ENCODE measurements around the gene CASP7. TPM values are rescaled to one million over a fixed set of nuclear protein-coding genes. Genes with fewer than 3 reads are reported as not detected.

CASP7 gene
- total and polyA plus RNA-seq, 12 donors = 7.1 to 25.1 (median 17.2) TPM

DNA sequence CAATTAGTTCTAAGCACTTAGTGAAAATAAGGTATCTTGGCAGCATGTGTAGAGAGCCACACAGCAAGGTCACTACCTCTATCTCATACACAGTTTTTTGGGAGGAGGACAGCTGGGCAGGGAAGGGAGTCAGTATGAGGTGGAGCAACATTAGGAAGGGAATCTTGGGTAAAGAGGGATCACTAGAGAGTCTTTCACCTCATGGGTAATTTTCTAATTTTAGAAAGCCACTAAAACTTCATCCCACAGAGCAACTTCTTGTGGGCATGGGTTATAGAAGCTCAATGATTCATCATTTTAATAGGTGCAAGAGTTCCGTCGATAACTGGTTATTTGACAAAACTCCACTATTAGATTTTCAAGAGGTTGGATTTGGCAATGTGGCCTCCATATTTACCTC lies 18.4 kb upstream of the CASP7 start:
- intact Hi-C loops (cut with DNase I) = no loop called here
- Histone ChIP-seq H3K36me3 (replicated peaks in 1 of 2) (no peaks in the 10 kb centered on the region), H3K27me3 (peaks cover 5% of the 10 kb centered on the region), H3K9me3 (replicated peaks in 1 of 3) (no peaks in the 10 kb centered on the region), H3K4me3 (no peak overlapping the region), H3K27ac (no peak overlapping the region), H3K4me1 (replicated peaks in 1 of 2) (no peaks in the 10 kb centered on the region)
- TF ChIP-seq POLR2A (IDR thresholded peaks at IDR 0.05) (no peak), CTCF (IDR thresholded peaks at IDR 0.05) (no peak)
- WGBS, 4 donors = 75 to 89% (median 86%) methylated on average over 2 of the region's 2 CpGs
- no peak for DNase-seq

GRCh38 chr10:113663142-113663541 lies 16.6 kb upstream of the CASP7 start:
- H3K4me3 ChIP-seq = no peak overlapping the region
- intact Hi-C loops (cut with DNase I) = no loop called here

DNA sequence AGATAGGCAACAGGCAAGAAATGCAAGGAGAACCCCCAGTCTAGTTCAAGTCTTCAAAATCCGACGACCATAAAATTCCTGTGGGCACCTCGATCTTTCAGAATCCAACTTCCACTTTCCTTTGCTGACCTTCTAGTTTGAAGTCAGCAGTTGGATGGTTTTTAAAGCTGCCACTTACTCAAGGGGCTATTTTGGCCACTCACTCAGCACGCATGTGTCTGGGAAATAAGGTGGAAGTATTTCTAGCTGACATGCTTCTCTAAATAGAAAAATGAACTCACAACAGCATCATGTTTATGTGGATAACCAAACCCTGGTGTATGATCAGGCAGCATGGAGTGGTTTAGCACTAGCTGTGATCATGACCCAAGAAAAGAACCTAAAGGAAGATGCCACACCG lies 15.8 kb upstream of the CASP7 start, which contains the start of gene NRAP:
Gene NRAP (minus strand): TSS at position 134 of the 400 bp plus-strand sequence. CDS start 159 bp downstream, outside the sequence.
- Histone ChIP-seq H3K9me3 (replicated peaks in 1 of 3) (no peaks in the 10 kb centered on the region), H3K4me1 (replicated peaks in 1 of 2) (no peaks in the 10 kb centered on the region), H3K36me3 (replicated peaks in 1 of 2) (no peaks in the 10 kb centered on the region), H3K4me3 (no peak within 1 kb of the TSS), H3K27ac (no peak within 1 kb of the TSS), H3K27me3 (peaks cover 5% of the 10 kb centered on the region)
- WGBS, 4 donors = 80 to 87% (median 84%) methylated on average over 5 of the region's 5 CpGs
- DNase-seq = no peak
- intact Hi-C loops (cut with DNase I) = no loop called here
- TF ChIP-seq POLR2A (IDR thresholded peaks at IDR 0.05) (no peak), CTCF (IDR thresholded peaks at IDR 0.05) (no peak)

More at GRCh38 chr10:113663142-113663541, 16.6 kb upstream of the CASP7 start:
- 71 to 79% (median 76%) methylated on average over 5 of the region's 5 CpGs for WGBS, 4 donors
- Histone ChIP-seq H3K27me3 (peaks cover 5% of the 10 kb centered on the region), H3K27ac (no peak overlapping the region), H3K36me3 (replicated peaks in 1 of 2) (no peaks in the 10 kb centered on the region), H3K9me3 (replicated peaks in 1 of 3) (no peaks in the 10 kb centered on the region), H3K4me1 (replicated peaks in 1 of 2) (no peaks in the 10 kb centered on the region)
- TF ChIP-seq CTCF (IDR thresholded peaks at IDR 0.05) = no peak
- no peak for TF ChIP-seq POLR2A (IDR thresholded peaks at IDR 0.05)
- DNase-seq = no peak

DNA sequence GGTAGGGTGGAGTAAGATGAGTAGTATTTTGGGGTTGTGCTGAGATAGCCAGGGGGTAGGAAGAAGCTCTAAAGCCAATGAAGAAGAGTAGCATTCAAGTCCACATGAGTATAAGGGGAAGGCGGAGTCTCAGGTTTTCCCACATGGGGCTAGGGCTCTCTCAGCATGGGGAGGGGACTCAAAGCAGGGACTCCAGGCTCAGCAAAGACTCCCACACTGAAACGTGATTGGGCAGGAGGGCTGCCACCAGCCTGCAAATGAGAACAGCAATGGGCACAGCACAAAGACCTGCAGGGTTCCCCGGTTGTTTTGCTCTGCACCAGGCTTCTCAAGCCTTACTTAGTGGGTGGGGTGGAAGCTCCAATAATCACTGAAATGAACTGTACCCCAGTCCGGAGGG lies 14.4 kb upstream of the CASP7 start:
- intact Hi-C loops (cut with DNase I) = no loop called here
- DNase-seq = no peak
- TF ChIP-seq POLR2A (IDR thresholded peaks at IDR 0.05) (no peak), CTCF (IDR thresholded peaks at IDR 0.05) (no peak)
- H3K4me3 ChIP-seq = no peak overlapping the region
- H3K27me3 ChIP-seq = no peaks in the 10 kb centered on the region
- H3K36me3 ChIP-seq (replicated peaks in 1 of 2) = no peaks in the 10 kb centered on the region
- no peak overlapping the region for H3K27ac ChIP-seq
- H3K9me3 ChIP-seq (replicated peaks in 1 of 3) = no peaks in the 10 kb centered on the region
- WGBS, 4 donors = 66 to 82% (median 76%) methylated on average over 2 to 4 of the region's 4 CpGs
- H3K4me1 ChIP-seq (replicated peaks in 1 of 2) = no peaks in the 10 kb centered on the region
